ENCODE results near the gene SMIM26. TPM values are rescaled to one million over a fixed set of nuclear protein-coding genes. Genes with fewer than 3 reads are reported as not detected.

SMIM26 gene
- total and polyA plus RNA-seq, 9 of the 15 experiments (the other 6 are each of a cell fraction or from before 2014, with no cell fraction given) = 46.9 to 186 (median 86.5) TPM

GRCh38 chr20:18537651-18538050 lies 29.6 kb upstream of the SMIM26 start:
- intact Hi-C loops (cut with micrococcal nuclease) (no loop called here), in situ Hi-C loops (cut with MboI) (no loop called here)
- no peak overlapping the region for H2AFZ ChIP-seq (ENCODE audit: low read depth, low read length)
- H3K4me2 ChIP-seq (ENCODE audit: insufficient read depth, low read length) = no peak overlapping the region
- H4K20me1 ChIP-seq (replicated peaks; ENCODE audit: control insufficient read depth, insufficient read depth, low read length) = no peaks in the 10 kb centered on the region
- no peaks in the 10 kb centered on the region for H3K9me3 ChIP-seq (replicated peaks; ENCODE audit: control insufficient read depth, insufficient read depth, low read depth, low read length)
- DNase-seq (ENCODE audit: extremely low read depth in 1 of 4, low spot score in 3 of 4) = no peak
- H3K4me1 ChIP-seq (replicated peaks in 1 of 2; ENCODE audit: control insufficient read depth in 2 of 2, insufficient read depth in 2 of 2, low read length in 2 of 2) = no peaks in the 10 kb centered on the region
- 100% methylated on average over 2 of the region's 2 CpGs for WGBS (ENCODE audit: insufficient coverage, low coverage, missing lambda C conversion rate)
- no peaks in the 10 kb centered on the region for H3K27me3 ChIP-seq (ENCODE audit: control insufficient read depth in 2 of 2, insufficient read depth in 2 of 2, low read length in 2 of 2)
- POLR2A ChIA-PET = no interaction called here
- no peak for FAIRE-seq
- no peaks in the 10 kb centered on the region for H3K9me1 ChIP-seq (ENCODE audit: control insufficient read depth, insufficient read depth, low read length)
- TF ChIP-seq SIRT6 (IDR thresholded peaks at IDR 0.05; ENCODE audit: low read depth, low read length) (no peak), NCOA1 (IDR thresholded peaks at IDR 0.05; ENCODE audit: low read depth) (no peak), ZNF609 (CRISPR knock-in tag; IDR thresholded peaks at IDR 0.05; ENCODE audit: borderline replicate concordance) (no peak), FOXK1 (CRISPR knock-in tag; IDR thresholded peaks at IDR 0.05; ENCODE audit: borderline replicate concordance) (no peak), SRF (CRISPR knock-in tag; IDR thresholded peaks at IDR 0.05) (no peak), SMAD2 (IDR thresholded peaks at IDR 0.05; ENCODE audit: low read depth, low read length) (no peak)
- BruUV-seq (replicated peaks) = no TSS peak
- no peaks in the 10 kb centered on the region for H3K79me2 ChIP-seq (ENCODE audit: control insufficient read depth, insufficient read depth, low read length)
- CTCF ChIA-PET (ENCODE audit: low intra/inter-chr PET ratio) = no interaction called here
- H3K27ac ChIP-seq (ENCODE audit: extremely low read depth, low read depth, low read length) = no peak overlapping the region
- no peak for ATAC-seq
- no peak overlapping the region for H3K4me3 ChIP-seq
- no peak overlapping the region for H3K9ac ChIP-seq (ENCODE audit: insufficient read depth in 1 of 2, low read depth in 2 of 2, low read length in 2 of 2)
- peaks cover 40% of the 10 kb centered on the region; the same call in 2 of the 3 replicates for H3K36me3 ChIP-seq (ENCODE audit: control insufficient read depth, insufficient read depth, low read length)
